Esophagus muscularis mucosa (tissue), 4 donors: ENCODE results near the gene STAT3. TPM values are rescaled to one million over a fixed set of nuclear protein-coding genes. Genes with fewer than 3 reads are reported as not detected.
"Not testable (repeated sequence)": the region's sequence is repeated elsewhere in the genome, so short reads cannot be mapped to it uniquely, and the experiment has no call there.

Experiments
- DNase-seq: peaks from one replicate; pipeline ENCODE4 v3.0.0-alpha.2; 2017; ENCODE audit errors: extremely low spot score
- H3K27ac ChIP-seq, 4 donors: fragments of 200-600 bp; sonication (generic); replicated peaks in 1 of 4; 1 replicate in 3 of 4; 2 replicates in 1 of 4; pipeline ENCODE4 v1.5.1; 2016 to 2019; ENCODE audit warnings: mild to moderate bottlenecking in 1 of 4
- H3K27me3 ChIP-seq, 4 donors: fragments of 200-600 bp; sonication (generic); one replicate each; pipeline versions ENCODE4 v1.5.1 to v1.6.0; 2016 to 2019
- H3K36me3 ChIP-seq, 4 donors: fragments of 200-600 bp; sonication (generic); one replicate each; pipeline ENCODE4 v1.5.1; 2016 to 2019
- H3K4me1 ChIP-seq, 4 donors: fragments of 200-600 bp; sonication (generic); one replicate each; pipeline ENCODE4 v1.5.1; 2016 to 2019
- H3K4me3 ChIP-seq, 4 donors: fragments of 200-600 bp; sonication (generic); 1 replicate in 2 of 4; 2 replicates in 2 of 4; pipeline ENCODE4 v1.5.1; 2016 to 2019; ENCODE audit warnings: mild to moderate bottlenecking in 4 of 4, moderate library complexity in 1 of 4
- H3K9me3 ChIP-seq, 4 donors: fragments of 200-600 bp; sonication (generic); 1 replicate in 3 of 4; 2 replicates in 1 of 4; pipeline ENCODE4 v1.5.1; 2016 to 2019
- EP300 ChIP-seq: sonication (generic); formaldehyde crosslinking; IDR thresholded peaks from one replicate; pipeline ENCODE4 v1.6.1; 2017; ENCODE audit warnings: antibody characterized with exemption
- POLR2A ChIP-seq: fragments of 450-650 bp; IDR thresholded peaks from one replicate; pipeline ENCODE4 v1.6.1; 2017; ENCODE audit warnings: antibody characterized with exemption, moderate library complexity, mild to moderate bottlenecking, low read depth
- POLR2AphosphoS5 ChIP-seq, 2 donors: sonication (generic); formaldehyde crosslinking; IDR thresholded peaks; one replicate each; pipeline ENCODE4 v1.6.1; 2017; ENCODE audit warnings: antibody characterized with exemption in 2 of 2
- WGBS: methylation state at CpG from one replicate; pipeline ENCODE4 v1.1.5; 2018; 5-methylcytosine and 5-hydroxymethylcytosine counted together
- intact Hi-C: fragments of 100-400 bp; cut with DNase I; formaldehyde crosslinking; loops from one replicate; pipeline ENCODE4 v1.15.1; 2023
- total RNA-seq, 4 donors: library from RNA; depleted of rRNA; stranded (reverse); fragments of >200 nt; gene quantifications; one replicate each; pipeline versions ENCODE4 v1.1.0 to v1.2.1, GENCODE V29; 2016
- TF ChIP-seq, protein P1 (sequence below), 3 experiments: fragments of 200-600 bp in 2 of 3; fragments of 450-650 bp in 1 of 3; sonication (generic) in 2 of 3; IDR thresholded peaks; one replicate each; pipeline ENCODE4 v1.5.1; 2017 to 2019; ENCODE audit warnings: antibody characterized with exemption in 3 of 3, mild to moderate bottlenecking in 2 of 3, moderate library complexity in 1 of 3

The STAT3 gene
- total RNA-seq, 4 donors from 2014 or later, result 137 to 260 (median 211) TPM

GRCh38 chr17:42305543-42306384 lies 82.5 kb downstream of the STAT3 start:
- DNase-seq, result no peak
- peaks cover 0 to 19% (median 18%) of the 10 kb centered on the region in 4 donors for H3K4me1 ChIP-seq
- H3K27ac ChIP-seq, result no peak overlapping the region
- H3K9me3 ChIP-seq, result no peaks in the 10 kb centered on the region
- peaks cover 68 to 98% (median 94%) of the 10 kb centered on the region in 4 donors for H3K36me3 ChIP-seq
- no peak overlapping the region for H3K4me3 ChIP-seq
- intact Hi-C loops, result no loop called here
- no peak for TF ChIP-seq POLR2A
- no peak for TF ChIP-seq POLR2AphosphoS5 (IDR thresholded peaks at IDR 0.05)
- TF ChIP-seq EP300, result no peak
- TF ChIP-seq, protein P1, sequence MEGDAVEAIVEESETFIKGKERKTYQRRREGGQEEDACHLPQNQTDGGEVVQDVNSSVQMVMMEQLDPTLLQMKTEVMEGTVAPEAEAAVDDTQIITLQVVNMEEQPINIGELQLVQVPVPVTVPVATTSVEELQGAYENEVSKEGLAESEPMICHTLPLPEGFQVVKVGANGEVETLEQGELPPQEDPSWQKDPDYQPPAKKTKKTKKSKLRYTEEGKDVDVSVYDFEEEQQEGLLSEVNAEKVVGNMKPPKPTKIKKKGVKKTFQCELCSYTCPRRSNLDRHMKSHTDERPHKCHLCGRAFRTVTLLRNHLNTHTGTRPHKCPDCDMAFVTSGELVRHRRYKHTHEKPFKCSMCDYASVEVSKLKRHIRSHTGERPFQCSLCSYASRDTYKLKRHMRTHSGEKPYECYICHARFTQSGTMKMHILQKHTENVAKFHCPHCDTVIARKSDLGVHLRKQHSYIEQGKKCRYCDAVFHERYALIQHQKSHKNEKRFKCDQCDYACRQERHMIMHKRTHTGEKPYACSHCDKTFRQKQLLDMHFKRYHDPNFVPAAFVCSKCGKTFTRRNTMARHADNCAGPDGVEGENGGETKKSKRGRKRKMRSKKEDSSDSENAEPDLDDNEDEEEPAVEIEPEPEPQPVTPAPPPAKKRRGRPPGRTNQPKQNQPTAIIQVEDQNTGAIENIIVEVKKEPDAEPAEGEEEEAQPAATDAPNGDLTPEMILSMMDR (IDR thresholded peaks at IDR 0.05), result no peak
- 93% methylated on average over 17 of the region's 18 CpGs for WGBS
- H3K27me3 ChIP-seq, result no peaks in the 10 kb centered on the region

DNA sequence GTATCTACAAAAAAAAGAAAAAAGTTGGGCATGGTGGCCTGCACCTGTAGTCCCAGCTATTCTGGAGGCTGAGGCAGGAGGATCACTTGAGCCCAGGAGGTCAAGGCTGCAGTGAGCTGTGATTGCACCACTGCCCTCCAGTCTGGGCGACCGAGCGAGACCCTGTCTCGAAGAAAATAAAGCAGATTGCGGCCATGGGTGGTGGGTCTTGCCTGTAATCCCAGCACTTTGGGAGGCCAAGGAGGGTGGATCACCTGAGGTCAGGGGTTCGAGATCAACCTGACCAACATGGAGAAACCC lies 83.3 kb downstream of the STAT3 start:
- intact Hi-C loops, H3K9me3 ChIP-seq, H3K4me3 ChIP-seq, H3K27ac ChIP-seq, DNase-seq, H3K27me3 ChIP-seq: not testable (repeated sequence)
- Histone ChIP-seq H3K36me3 (peaks cover 69 to 98% (median 91%) of the 10 kb centered on the region in 4 donors), H3K4me1 (peaks cover 0 to 12% (median 10%) of the 10 kb centered on the region in 4 donors)
- WGBS, result 98% methylated on average over 5 of the region's 6 CpGs

DNA sequence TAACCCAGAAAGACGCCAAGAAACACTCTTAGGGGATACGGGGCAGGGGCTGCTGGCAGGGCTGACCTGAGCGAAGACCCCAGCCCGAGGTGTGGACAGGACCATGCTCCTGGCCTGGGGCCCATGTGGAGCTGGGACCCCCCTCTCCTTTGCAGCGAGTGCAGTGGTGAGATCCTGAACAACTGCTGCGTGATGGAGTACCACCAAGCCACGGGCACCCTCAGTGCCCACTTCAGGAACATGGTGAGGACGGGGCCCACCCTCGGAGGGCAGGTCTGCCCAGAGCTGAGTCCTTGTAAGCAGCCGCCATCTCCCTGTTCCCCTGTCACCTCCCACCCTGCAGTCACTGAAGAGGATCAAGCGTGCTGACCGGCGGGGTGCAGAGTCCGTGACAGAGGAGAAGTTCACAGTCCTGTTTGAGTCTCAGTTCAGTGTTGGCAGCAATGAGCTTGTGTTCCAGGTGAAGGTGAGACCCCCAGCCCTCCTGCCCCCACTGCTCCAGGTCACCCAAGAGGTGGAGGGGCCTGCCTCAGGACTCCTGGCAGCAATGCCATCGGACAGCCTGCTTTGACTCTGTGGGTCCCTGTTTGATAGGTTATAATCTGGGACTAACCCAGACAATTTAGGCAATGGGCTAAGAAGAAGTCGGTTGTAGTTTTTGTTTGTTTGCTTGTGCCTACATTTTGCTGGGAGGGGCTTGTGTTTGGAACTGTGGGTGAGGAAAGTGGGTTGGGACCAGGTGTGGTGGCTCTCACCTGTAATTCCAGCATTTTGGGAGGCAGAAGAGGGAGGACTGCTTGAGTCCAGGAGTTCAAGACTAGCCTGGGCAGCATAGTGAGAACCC lies 83.8 kb downstream of the STAT3 start:
- no peaks in the 10 kb centered on the region for H3K9me3 ChIP-seq
- TF ChIP-seq, protein P1 (IDR thresholded peaks at IDR 0.05), result no peak
- TF ChIP-seq POLR2AphosphoS5 (IDR thresholded peaks at IDR 0.05), result no peak
- no peak for TF ChIP-seq EP300
- no peak for TF ChIP-seq POLR2A
- 94% methylated on average over 12 of the region's 16 CpGs for WGBS
- intact Hi-C loops, result no loop called here
- peaks cover 0 to 6% (median 4%) of the 10 kb centered on the region in 4 donors for H3K4me1 ChIP-seq
- H3K27ac ChIP-seq, result no peak overlapping the region
- H3K27me3 ChIP-seq, result no peaks in the 10 kb centered on the region
- H3K4me3 ChIP-seq, result no peak overlapping the region
- DNase-seq, result no peak
- H3K36me3 ChIP-seq, result peaks cover 69 to 96% (median 89%) of the 10 kb centered on the region in 4 donors

GRCh38 chr17:42303694-42304093 lies 84.5 kb downstream of the STAT3 start:
- no peaks in the 10 kb centered on the region for H3K27me3 ChIP-seq
- 81% methylated on average over 3 of the region's 3 CpGs for WGBS
- intact Hi-C loops, result no loop called here
- H3K4me3 ChIP-seq, result no peak overlapping the region
- H3K4me1 ChIP-seq, result no peaks in the 10 kb centered on the region
- DNase-seq, result no peak
- H3K27ac ChIP-seq, result no peak overlapping the region
- no peaks in the 10 kb centered on the region for H3K9me3 ChIP-seq
- peaks cover 68 to 96% (median 87%) of the 10 kb centered on the region in 4 donors for H3K36me3 ChIP-seq
- no peak for TF ChIP-seq POLR2AphosphoS5 (IDR thresholded peaks at IDR 0.05)
- no peak for TF ChIP-seq EP300

- H3K27me3 ChIP-seq, result no peaks in the 10 kb centered on the region
- H3K27ac ChIP-seq, result no peak overlapping the region
- H3K4me1 ChIP-seq, result no peaks in the 10 kb centered on the region
- no peaks in the 10 kb centered on the region for H3K9me3 ChIP-seq
- 91% methylated on average over 9 of the region's 9 CpGs for WGBS
- TF ChIP-seq, protein P1 (IDR thresholded peaks at IDR 0.05), result no peak
- TF ChIP-seq POLR2AphosphoS5 (IDR thresholded peaks at IDR 0.05) (no peak), EP300 (no peak), POLR2A (no peak)
- peaks cover 55 to 93% (median 77%) of the 10 kb centered on the region in 4 donors for H3K36me3 ChIP-seq
- intact Hi-C loops, result no loop called here
- no peak for DNase-seq
- no peak overlapping the region for H3K4me3 ChIP-seq
Observed at GRCh38 chr17:42301022-42301421, 87.2 kb downstream of the STAT3 start.

DNA sequence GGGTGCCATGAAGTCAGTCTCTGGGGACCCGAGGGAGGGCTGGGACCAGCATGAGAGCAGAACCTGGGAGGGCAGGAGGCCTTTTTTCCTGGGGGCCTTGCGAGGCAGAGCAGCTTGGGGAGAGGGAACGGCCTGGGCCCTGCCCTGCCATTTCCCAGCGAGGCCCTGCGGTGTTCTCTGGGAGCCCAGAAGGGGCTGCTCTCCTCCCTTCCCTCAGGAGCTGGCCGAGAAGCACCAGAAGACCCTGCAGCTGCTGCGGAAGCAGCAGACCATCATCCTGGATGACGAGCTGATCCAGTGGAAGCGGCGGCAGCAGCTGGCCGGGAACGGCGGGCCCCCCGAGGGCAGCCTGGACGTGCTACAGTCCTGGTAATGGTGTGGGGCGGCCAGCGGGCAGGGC lies 88.3 kb downstream of the STAT3 start:
- H3K36me3 ChIP-seq, result peaks cover 55 to 93% (median 77%) of the 10 kb centered on the region in 4 donors
- H3K9me3 ChIP-seq, DNase-seq, H3K27me3 ChIP-seq, H3K27ac ChIP-seq, H3K4me3 ChIP-seq, H3K4me1 ChIP-seq: not testable (repeated sequence)
- no CpG with 5 or more reads among the region's 17 CpGs for WGBS
- intact Hi-C loops, result loop anchor here (10.0 kb wide), 1 partner anchor 105 kb away; the partner anchor contains the start of gene GHDC

GRCh38 chr17:42299361-42299760 lies 88.9 kb downstream of the STAT3 start:
- not testable (repeated sequence) for H3K4me3 ChIP-seq, H3K9me3 ChIP-seq, H3K27me3 ChIP-seq, DNase-seq, H3K27ac ChIP-seq, H3K4me1 ChIP-seq
- intact Hi-C loops, result loop anchor here (10.0 kb wide), 1 partner anchor 105 kb away; the partner anchor contains the start of gene GHDC
- WGBS, result 96% methylated on average over 6 of the region's 10 CpGs
- peaks cover 52 to 93% (median 77%) of the 10 kb centered on the region in 4 donors for H3K36me3 ChIP-seq

- H3K4me1 ChIP-seq, H3K9me3 ChIP-seq, H3K27ac ChIP-seq, H3K4me3 ChIP-seq, DNase-seq, H3K27me3 ChIP-seq: not testable (repeated sequence)
- WGBS, result 96% methylated on average over 5 of the region's 10 CpGs
- intact Hi-C loops, result loop anchor here (10.0 kb wide), 1 partner anchor 103 kb away; the partner anchor contains the start of gene GHDC
- H3K36me3 ChIP-seq, result peaks cover 47 to 90% (median 73%) of the 10 kb centered on the region in 4 donors
Observed at GRCh38 chr17:42297775-42298174, 90.5 kb downstream of the STAT3 start.
